Gastroesophageal sphincter (tissue), 4 donors: ENCODE results near the gene SLC24A3. TPM values are rescaled to one million over a fixed set of nuclear protein-coding genes. Genes with fewer than 3 reads are reported as not detected.

ENCODE experiments used
- ATAC-seq: fragments of 150-250 bp; one replicate; pipeline ENCODE4 v1.9.1; 2016; ENCODE audit warnings: mild to moderate bottlenecking, moderate library complexity
- H3K27ac ChIP-seq, 4 donors: fragments of 200-600 bp; sonication (generic) in 3 of 4; 1 replicate in 3 of 4; 2 replicates in 1 of 4; pipeline ENCODE4 v1.5.1; 2016 to 2019
- H3K27me3 ChIP-seq: fragments of 200-600 bp; sonication (generic); one replicate; pipeline ENCODE4 v1.5.1; 2019
- H3K36me3 ChIP-seq, 2 donors: fragments of 200-600 bp; sonication (generic); one replicate each; pipeline ENCODE4 v1.5.1; 2019; ENCODE audit warnings: control low read depth in 1 of 2
- H3K4me1 ChIP-seq, 3 donors: fragments of 200-600 bp; sonication (generic); 1 replicate in 2 of 3; 2 replicates in 1 of 3; pipeline ENCODE4 v1.5.1; 2016 to 2019; ENCODE audit warnings: control low read depth in 2 of 3
- H3K4me3 ChIP-seq, 2 donors: fragments of 200-600 bp; sonication (generic); one replicate each; pipeline ENCODE4 v1.5.1; 2019; ENCODE audit warnings: mild to moderate bottlenecking in 1 of 2, moderate library complexity in 1 of 2
- H3K9me3 ChIP-seq, 3 donors: fragments of 200-600 bp; sonication (generic); one replicate each; pipeline ENCODE4 v1.5.1; 2017 to 2019; ENCODE audit warnings: control low read depth in 2 of 3
- EP300 ChIP-seq: sonication (generic); formaldehyde crosslinking; IDR thresholded peaks from one replicate; pipeline ENCODE4 v1.6.1; 2017; ENCODE audit warnings: antibody characterized with exemption, mild to moderate bottlenecking
- POLR2A ChIP-seq, 2 donors: fragments of 450-650 bp; IDR thresholded peaks; one replicate each; pipeline ENCODE4 v1.6.1; 2017; ENCODE audit warnings: antibody characterized with exemption in 2 of 2, mild to moderate bottlenecking in 2 of 2, moderate library complexity in 1 of 2
- POLR2AphosphoS5 ChIP-seq: sonication (generic); formaldehyde crosslinking; IDR thresholded peaks from one replicate; pipeline ENCODE4 v1.6.1; 2017; ENCODE audit warnings: antibody characterized with exemption
- WGBS, 2 donors: methylation state at CpG; one replicate each; pipeline ENCODE4 v1.1.5; 2018; ENCODE audit warnings: low coverage in 1 of 2; 5-methylcytosine and 5-hydroxymethylcytosine counted together
- total RNA-seq, 4 donors: library from RNA; depleted of rRNA; stranded (reverse); fragments of >200 nt; gene quantifications; one replicate each; pipeline ENCODE4 v1.1.0, GENCODE V29; 2016
- TF ChIP-seq, protein P1 (sequence below), 4 experiments: fragments of 200-600 bp in 2 of 4; fragments of 450-650 bp in 2 of 4; sonication (generic) in 1 of 4; IDR thresholded peaks; one replicate each; pipeline ENCODE4 v1.5.1; 2017 to 2019; ENCODE audit warnings: antibody characterized with exemption in 4 of 4, mild to moderate bottlenecking in 2 of 4, moderate library complexity in 2 of 4

The SLC24A3 gene
- total RNA-seq, 4 donors from 2014 or later = 2.7 to 13.5 (median 5.5) TPM

DNA sequence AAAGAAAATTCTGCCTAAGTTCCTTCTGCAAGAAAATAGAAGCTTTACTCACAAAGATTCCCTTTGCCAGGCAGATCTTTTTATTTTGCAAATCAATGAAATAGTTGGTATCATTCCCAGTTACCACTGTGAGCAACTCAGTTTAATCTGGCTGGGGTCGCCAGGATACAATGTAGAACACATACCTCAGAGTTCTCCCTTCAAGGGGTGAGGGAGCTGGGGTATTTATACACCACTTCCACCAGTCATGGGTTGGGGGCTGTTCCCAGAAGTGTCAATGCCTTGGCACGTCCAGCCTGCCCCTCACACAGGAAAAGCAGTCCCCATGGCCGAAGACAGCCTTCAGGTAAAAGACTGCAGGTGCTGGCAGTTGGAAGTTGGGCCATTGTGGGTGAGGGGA is 86.2 kb downstream of the SLC24A3 start:
- TF ChIP-seq POLR2A (IDR thresholded peaks at IDR 0.05) = no peak
- TF ChIP-seq EP300 = no peak
- TF ChIP-seq, protein P1, sequence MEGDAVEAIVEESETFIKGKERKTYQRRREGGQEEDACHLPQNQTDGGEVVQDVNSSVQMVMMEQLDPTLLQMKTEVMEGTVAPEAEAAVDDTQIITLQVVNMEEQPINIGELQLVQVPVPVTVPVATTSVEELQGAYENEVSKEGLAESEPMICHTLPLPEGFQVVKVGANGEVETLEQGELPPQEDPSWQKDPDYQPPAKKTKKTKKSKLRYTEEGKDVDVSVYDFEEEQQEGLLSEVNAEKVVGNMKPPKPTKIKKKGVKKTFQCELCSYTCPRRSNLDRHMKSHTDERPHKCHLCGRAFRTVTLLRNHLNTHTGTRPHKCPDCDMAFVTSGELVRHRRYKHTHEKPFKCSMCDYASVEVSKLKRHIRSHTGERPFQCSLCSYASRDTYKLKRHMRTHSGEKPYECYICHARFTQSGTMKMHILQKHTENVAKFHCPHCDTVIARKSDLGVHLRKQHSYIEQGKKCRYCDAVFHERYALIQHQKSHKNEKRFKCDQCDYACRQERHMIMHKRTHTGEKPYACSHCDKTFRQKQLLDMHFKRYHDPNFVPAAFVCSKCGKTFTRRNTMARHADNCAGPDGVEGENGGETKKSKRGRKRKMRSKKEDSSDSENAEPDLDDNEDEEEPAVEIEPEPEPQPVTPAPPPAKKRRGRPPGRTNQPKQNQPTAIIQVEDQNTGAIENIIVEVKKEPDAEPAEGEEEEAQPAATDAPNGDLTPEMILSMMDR (IDR thresholded peaks at IDR 0.05) = no peak
- TF ChIP-seq POLR2AphosphoS5 = no peak
- Histone ChIP-seq H3K4me1 (peaks cover 0 to 16% (median 0%) of the 10 kb centered on the region in 3 donors), H3K27ac (no peak overlapping the region), H3K27me3 (no peaks in the 10 kb centered on the region), H3K36me3 (no peaks in the 10 kb centered on the region), H3K4me3 (no peak overlapping the region), H3K9me3 (no peaks in the 10 kb centered on the region)
- no peak for ATAC-seq
- WGBS, 2 donors = 89% methylated on average over 3 of the region's 3 CpGs; no CpG with 5 or more reads in 1 of the 2 donors

DNA sequence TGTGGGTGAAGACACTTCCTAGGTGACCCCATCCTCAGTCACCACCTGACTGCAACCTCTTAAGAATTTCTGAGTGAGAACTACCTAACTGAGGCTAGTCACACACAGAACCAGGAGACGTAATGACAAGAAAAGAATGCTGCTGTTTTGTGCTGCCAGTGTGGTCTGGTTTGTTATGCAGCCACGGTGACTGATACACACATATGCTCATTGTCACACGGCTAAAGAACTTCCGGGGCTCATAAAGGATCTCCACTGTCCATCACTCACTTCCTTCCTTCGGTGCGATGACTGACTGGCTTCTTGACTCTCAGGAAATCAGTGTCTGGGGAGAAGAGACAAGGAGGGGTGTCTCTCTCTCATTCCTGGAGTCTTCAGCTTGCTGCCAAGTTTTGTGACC is 88.0 kb downstream of the SLC24A3 start:
- peaks cover 0 to 16% (median 0%) of the 10 kb centered on the region in 3 donors for H3K4me1 ChIP-seq
- no peaks in the 10 kb centered on the region for H3K36me3 ChIP-seq
- H3K9me3 ChIP-seq = no peaks in the 10 kb centered on the region
- H3K27me3 ChIP-seq = no peaks in the 10 kb centered on the region
- TF ChIP-seq POLR2AphosphoS5 = no peak
- TF ChIP-seq POLR2A (IDR thresholded peaks at IDR 0.05) = no peak
- TF ChIP-seq EP300 = no peak
- TF ChIP-seq, protein P1 (IDR thresholded peaks at IDR 0.05) = no peak
- no peak overlapping the region for H3K27ac ChIP-seq
- WGBS, 2 donors = 74 to 79% methylated on average over 4 to 5 of the region's 6 CpGs
- no peak overlapping the region for H3K4me3 ChIP-seq
- ATAC-seq = no peak

- no peak for ATAC-seq
- Histone ChIP-seq H3K9me3 (no peaks in the 10 kb centered on the region), H3K4me3 (no peak overlapping the region), H3K27me3 (no peaks in the 10 kb centered on the region), H3K36me3 (no peaks in the 10 kb centered on the region), H3K27ac (no peak overlapping the region), H3K4me1 (peaks cover 0 to 16% (median 0%) of the 10 kb centered on the region in 3 donors)
- 100% methylated on average over 2 of the region's 2 CpGs for WGBS, 2 donors
- TF ChIP-seq POLR2AphosphoS5 (no peak), POLR2A (IDR thresholded peaks at IDR 0.05) (no peak), EP300 (no peak)
- TF ChIP-seq, protein P1 (IDR thresholded peaks at IDR 0.05) = no peak
Observed at GRCh38 chr20:19301142-19301541, 88.7 kb downstream of the SLC24A3 start.

DNA sequence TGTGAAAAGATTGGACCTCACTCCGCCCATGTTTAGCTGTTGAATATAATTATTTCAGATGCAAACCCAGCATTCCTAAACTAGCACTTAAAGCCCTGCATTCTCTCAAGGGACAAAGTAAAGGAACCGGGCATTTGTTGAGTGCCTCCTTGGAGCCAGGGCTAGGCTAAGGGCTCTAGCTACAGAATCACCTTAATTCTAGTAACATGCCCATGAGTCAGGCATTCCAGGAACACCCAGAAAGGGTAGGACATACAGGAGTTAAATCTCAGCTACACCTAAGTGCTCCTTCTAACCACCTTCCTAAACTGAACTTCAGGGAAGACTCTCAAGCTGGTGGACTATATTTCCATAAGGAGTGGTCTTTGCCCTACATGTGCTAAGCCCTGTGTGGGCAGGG is 89.4 kb downstream of the SLC24A3 start:
- TF ChIP-seq POLR2AphosphoS5 = no peak
- no peak for TF ChIP-seq EP300
- TF ChIP-seq, protein P1 (IDR thresholded peaks at IDR 0.05) = no peak
- no peak for TF ChIP-seq POLR2A (IDR thresholded peaks at IDR 0.05)
- Histone ChIP-seq H3K4me1 (peaks cover 0 to 12% (median 0%) of the 10 kb centered on the region in 3 donors), H3K4me3 (no peak overlapping the region), H3K9me3 (no peaks in the 10 kb centered on the region), H3K27me3 (no peaks in the 10 kb centered on the region), H3K36me3 (no peaks in the 10 kb centered on the region), H3K27ac (no peak overlapping the region)
- 78 to 100% methylated on average over 1 to 2 of the region's 2 CpGs for WGBS, 2 donors
- no peak for ATAC-seq

DNA sequence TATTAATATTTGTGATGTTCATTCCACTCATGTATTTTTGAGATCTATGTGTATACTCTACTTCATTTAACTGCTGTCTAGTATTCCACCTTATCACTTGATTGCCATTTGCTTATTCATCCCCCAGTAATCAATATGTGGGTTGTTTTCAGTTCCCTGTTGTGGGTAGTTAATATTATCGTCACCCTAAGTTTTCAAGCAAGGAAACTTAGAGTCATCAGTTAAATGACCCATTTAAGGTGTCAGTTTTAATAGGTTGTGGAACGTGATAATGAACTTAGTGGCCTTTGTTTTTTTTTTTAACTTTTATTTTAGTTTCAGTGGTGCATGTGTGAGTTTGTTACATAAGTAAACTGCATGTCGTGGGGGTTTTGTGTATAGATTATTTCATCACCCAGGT is 90.3 kb downstream of the SLC24A3 start:
- TF ChIP-seq, protein P1 (IDR thresholded peaks at IDR 0.05) = no peak
- no peak for TF ChIP-seq EP300
- TF ChIP-seq POLR2AphosphoS5 = no peak
- no peak for TF ChIP-seq POLR2A (IDR thresholded peaks at IDR 0.05)
- Histone ChIP-seq H3K27me3 (no peaks in the 10 kb centered on the region), H3K27ac (no peak overlapping the region), H3K4me1 (peaks cover 0 to 12% (median 0%) of the 10 kb centered on the region in 3 donors), H3K4me3 (no peak overlapping the region), H3K9me3 (no peaks in the 10 kb centered on the region), H3K36me3 (no peaks in the 10 kb centered on the region)
- no peak for ATAC-seq
- WGBS, 2 donors = 91 to 96% methylated on average over 3 of the region's 3 CpGs
